Activated naive CD8-positive, alpha-beta T cell treated with anti-CD3 and anti-CD28 coated beads, Interleukin-2, amount 50 U/mL, for 16 hours (primary cell): ENCODE measurements around the gene MDFIC.
A peak's percentile ranks its signal among the peaks of the same experiment; 100 is the strongest.

Experiments
- DNase-seq: peaks from one replicate; pipeline ENCODE4 v3.0.0-alpha.2; 2020; ENCODE audit warnings: low read depth, low spot score

The MDFIC gene

GRCh38 chr7:114925434-114925833 is 3.5 kb downstream of the MDFIC start:
- DNase-seq = no peak

DNA sequence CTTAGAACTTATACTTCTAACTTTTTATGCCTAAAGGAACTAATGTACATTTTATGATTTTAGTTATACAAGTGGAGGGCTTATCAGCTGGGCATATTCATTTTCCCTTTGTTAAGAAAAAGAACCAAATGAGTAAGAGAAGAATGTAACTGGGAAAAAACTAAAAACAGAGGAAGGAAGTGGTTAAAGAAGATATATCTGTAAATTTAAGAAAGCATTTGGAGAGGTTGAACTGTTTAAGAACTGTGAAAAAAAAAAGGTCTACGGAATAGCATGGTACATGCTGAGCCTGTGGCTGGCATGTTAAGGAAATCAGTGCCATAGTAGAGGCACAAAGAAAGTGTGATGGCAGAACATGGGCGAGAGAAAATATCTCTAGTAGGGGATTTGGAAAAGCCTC is 6.2 kb downstream of the MDFIC start:
- no peak for DNase-seq

GRCh38 chr7:114929570-114929969 is 7.7 kb downstream of the MDFIC start:
- DNase-seq = no peak

DNA sequence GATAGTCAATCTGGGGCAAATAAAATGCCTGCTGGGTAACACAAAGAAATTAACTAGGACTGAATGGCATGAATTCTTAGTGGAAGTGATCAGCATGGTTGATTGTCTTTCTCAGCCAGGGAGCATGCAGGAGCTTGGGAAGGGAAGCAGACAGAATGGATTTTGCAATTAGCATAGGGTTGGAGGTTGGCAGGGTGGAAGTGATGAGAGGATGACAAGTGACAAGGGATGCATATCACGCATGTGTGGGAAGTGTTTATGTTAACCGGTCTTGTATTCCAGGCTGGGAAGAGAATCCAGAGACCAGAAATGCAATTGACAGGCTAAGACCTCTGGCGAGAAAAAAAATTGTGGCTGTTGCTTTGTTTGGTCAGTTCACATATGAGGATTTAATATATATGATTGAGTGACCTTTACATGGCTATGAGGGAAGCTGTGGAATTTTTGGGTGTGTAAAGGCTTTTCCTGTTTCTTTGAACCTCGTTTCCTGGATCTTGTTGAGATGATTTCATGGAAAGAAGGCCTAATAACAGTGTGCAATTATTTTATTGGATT is 8.3 kb downstream of the MDFIC start:
- no peak for DNase-seq

DNA sequence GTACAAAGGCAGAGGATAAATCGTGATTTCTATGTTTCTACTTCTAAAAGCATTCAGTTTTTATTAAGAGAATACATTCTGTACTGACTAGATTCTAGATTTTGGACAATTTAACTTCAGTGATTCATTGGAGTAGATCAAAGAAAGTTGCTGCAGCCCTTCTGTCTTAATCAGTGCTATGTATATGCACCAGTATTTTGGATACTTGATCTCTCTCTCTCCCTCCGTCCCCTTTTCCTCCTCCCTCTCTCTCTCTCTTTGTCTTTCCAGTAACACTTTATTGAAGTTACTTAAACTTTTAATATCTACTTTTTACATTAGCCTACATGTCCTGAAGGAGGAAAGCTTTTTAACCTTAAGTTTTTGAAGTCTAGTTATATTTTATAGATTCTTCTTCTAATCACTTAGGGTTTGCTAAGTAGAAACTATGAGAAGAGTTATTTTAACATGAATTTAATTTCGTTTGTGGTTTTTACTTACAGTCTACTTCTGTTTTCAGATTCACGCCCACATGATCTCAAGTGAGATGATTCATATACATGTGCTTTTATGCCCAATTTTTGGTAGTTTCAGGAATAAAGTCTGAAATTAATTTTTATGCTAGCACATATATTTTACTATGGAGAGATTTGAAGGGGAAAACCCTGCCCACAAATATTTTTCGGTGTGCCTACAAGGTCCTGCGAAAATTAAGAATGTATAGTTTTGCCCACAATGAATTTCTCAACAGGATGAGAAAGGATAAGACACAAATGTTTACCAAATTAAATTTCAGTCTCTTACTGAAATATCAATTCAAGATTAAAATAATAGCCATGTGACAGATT is 9.1 kb downstream of the MDFIC start:
- no peak for DNase-seq

DNA sequence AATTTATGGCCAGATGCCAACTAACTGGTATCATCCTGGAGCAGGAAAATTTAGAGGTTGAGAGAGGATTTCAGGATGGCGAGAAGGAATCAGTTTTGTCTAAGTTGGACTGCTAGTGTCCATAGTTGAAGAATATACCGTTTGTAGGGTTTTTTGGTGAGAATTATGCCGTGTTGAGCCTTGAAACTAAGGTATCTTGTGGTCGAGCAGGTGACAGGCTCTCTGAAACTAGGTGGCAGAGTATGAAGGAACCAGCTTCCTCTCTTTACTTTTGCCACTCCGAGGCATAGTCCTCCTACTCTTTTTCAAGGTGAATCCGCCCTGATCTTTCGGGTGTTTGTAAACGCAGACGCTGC is 9.7 kb downstream of the MDFIC start:
- peak; percentile 7 for DNase-seq

- no peak for DNase-seq
Observed at GRCh38 chr7:114932991-114933390, 11.1 kb downstream of the MDFIC start.

- no peak for DNase-seq
Observed at GRCh38 chr7:114933658-114934057, 11.8 kb downstream of the MDFIC start.

DNA sequence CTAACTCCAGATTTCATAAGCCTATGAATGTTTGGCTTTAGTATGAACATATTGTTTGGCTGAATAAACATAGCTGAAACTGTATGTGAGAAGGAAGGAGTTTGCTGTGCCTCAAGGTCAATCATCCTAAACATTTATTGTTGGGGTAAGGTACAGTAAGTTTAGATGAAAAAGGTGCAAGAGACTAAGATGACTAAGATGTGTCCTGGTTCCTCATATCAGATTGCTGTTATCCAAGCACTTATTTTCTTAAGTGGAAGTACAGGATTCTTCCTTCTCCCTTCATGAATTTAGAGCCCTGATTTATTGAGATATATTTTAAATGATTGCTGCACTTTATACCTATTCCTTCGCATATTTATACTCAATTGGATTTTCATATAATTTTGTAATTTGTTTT is 12.2 kb downstream of the MDFIC start:
- DNase-seq = no peak

- no peak for DNase-seq
Observed at GRCh38 chr7:114934713-114935112, 12.8 kb downstream of the MDFIC start.

GRCh38 chr7:114936471-114936870 is 14.6 kb downstream of the MDFIC start:
- no peak for DNase-seq

DNA sequence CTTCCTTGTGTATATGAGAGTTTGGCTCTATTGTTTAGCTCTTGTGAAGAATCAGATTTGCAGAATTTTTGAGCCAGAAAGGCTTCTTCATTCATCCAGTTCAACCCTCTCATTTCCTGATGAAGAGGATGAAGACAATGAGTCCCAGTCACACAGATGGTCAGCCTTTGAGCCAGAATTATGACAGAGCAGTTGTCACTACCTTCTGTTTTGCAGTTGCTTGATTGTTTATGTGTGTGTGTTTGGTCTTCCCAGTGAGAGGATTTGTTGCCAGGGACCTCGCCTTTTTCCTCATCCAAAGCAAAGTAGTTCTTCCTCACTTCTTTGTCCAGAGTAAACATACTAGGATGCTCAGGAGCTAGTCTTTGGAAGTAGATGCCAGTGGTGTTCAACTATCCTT is 15.6 kb downstream of the MDFIC start:
- no peak for DNase-seq

GRCh38 chr7:114938785-114939184 is 16.9 kb downstream of the MDFIC start:
- DNase-seq = no peak

DNA sequence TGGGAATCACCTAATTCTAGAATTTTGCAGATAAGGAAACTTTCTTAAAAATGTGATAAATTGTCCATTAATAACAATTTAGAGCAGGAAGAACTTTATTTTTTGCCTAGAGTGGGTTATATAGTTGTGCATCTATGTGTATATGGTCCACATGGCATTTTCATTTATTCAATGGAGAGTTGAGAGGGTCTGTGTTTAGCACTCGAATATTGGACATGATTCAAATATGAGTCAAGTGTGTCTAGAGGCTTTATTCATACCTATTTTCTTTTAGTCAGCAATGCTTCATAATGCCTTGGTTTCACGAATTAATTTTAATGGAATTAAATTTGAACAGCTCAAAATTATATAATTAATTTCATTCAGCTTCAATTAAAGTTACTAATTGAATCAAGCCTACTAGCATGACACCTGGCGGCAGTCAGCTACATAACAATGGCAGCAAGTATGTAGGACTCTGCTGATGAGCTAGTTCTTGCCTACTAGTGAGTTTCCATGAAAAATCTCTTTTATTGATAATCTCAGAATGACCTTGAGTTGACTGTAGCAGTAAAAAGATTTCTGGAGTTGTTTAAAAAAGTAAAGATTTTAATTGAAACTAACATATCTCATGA is 17.7 kb downstream of the MDFIC start:
- no peak for DNase-seq

- DNase-seq = no peak
Observed at GRCh38 chr7:114940220-114940619, 18.3 kb downstream of the MDFIC start.

- no peak for DNase-seq
Observed at GRCh38 chr7:114941692-114942091, 19.8 kb downstream of the MDFIC start.

- DNase-seq = no peak
Observed at GRCh38 chr7:114942446-114943175, 20.7 kb downstream of the MDFIC start.

- DNase-seq = no peak
Observed at GRCh38 chr7:114943530-114943929, 21.6 kb downstream of the MDFIC start.

DNA sequence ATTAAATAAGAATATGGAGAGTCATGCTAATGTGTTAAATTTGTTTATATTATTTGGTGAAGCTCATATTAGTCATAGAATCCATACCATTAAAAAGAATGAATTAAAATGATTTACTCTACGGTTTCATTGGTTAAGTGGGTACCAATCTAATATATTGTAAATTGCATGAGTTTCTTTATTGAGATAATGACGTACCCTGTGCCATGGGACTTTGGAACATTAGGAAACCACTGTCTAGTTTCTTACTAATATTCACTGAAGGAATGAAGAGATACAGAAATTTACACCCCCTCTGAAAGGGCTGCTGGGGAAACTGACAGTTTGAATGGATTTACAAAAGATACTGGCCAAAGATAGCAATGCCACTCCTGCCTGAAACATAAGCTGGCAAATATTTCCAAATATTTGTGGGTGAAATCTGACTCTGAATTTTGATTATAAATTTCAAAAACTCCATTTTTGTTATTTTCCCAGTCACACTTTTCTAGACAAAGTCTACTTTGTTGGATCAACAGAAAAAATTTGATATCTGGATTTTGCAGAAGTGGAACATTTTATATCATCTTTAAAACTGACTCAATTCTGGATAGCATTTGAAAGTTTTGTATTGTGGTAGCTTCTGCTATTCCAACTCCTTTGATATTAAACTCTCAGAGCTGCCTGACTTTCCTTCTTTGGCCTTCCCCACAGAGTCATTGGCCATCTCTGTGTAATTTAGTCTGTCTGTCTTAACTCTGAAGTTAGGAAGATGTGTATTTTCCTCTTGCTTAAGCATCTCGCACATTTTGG is 22.3 kb downstream of the MDFIC start:
- DNase-seq = no peak

DNA sequence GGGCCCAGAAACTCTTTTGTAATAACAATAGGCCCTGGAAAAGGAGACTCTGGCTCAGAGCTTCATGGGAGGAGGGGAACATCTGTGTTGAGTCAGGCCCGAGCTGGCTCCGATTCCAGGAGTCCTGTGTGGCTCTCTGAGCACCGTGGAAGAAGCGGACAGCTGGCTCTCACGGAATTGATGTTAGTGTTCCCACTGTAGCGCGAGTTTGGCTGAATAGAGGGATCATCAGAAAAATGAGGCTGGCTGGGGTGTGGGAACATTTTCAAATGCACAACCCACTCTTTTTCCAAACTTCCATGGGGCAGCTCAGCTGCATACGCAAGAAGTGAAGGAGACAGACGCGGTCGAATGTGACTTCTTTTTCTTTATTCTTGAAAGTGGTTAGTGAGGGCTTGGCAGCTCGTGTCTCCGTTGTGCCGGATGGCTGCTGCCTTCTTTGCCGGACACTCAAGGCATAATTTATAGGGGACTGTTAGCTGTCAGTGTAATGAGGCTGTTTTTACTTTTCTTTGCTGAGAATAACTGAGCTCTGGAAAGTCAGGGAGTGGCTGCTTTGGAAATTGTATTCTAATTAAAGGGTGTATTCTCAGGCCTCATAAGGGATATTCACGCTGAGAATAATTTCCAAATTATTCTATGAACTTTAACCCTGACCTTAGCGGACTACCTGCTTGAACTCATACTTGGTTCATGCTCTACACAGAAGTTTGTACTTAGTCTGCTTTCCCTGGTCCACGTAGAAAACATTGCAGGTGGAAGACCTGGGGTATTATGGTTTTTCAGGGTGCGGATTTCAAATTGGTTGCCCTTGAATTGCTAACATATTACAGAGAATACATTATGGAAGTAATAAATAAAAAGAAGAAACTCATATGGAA is 23.1 kb downstream of the MDFIC start:
- DNase-seq = no peak

DNA sequence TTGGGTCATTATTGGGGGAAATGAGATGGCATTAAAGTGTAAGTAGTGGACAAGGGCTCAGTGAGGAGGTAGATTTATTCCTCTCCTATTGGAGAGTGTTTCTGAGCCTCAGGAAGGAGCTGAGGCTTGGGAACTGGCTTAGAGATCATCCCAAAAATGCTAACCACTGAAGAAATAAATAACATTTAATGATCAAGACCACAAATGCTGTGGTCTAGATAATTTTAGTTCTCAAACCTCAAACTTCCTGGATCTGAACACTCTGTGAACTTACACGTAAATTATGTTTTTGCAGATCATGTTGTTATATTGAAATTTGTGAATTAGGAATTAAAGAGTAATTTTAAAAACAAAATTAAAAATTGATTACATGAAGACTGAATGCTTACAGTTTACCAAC is 27.3 kb downstream of the MDFIC start:
- no peak for DNase-seq
